22Rv1 (cell line): ENCODE data around the gene ADNP2.

Experiments
- CTCF ChIP-seq: fragments of 450-650 bp; IDR thresholded peaks from 2 replicates; pipeline ENCODE4 v1.5.1; 2017; ENCODE audit warnings: mild to moderate bottlenecking
- ZFX ChIP-seq: fragments of 450-650 bp; IDR thresholded peaks from 2 replicates; pipeline ENCODE4 v1.6.1; 2017; ENCODE audit warnings: antibody characterized with exemption, borderline replicate concordance

GRCh38 chr18:80145196-80145804, 36.2 kb downstream of the ADNP2 start:
- TF ChIP-seq CTCF (no peak), ZFX (no peak)
